CD4-positive, alpha-beta T cell treated with Interleukin-17A for 4 hours (primary cell): ENCODE measurements around the gene SLC2A14.
"Not testable (repeated sequence)": the region's sequence is repeated elsewhere in the genome, so short reads cannot be mapped to it uniquely, and the experiment has no call there.

Source experiments
- DNase-seq: peaks from one replicate; pipeline ENCODE4 v3.0.0-alpha.2; 2020; ENCODE audit warnings: mixed read lengths

Gene SLC2A14

GRCh38 chr12:7872566-7873319 lies at the start of gene SLC2A14:
Gene SLC2A14, minus strand, starts transcription at chr12:7872915. Its CDS starts 3,035 bp downstream, at chr12:7869880.
- DNase-seq = no peak

- DNase-seq = not testable (repeated sequence)
Measured at GRCh38 chr12:7921181-7921580, 48.5 kb upstream of the SLC2A14 start.

- not testable (repeated sequence) for DNase-seq
Measured at GRCh38 chr12:7918268-7918590, 45.5 kb upstream of the SLC2A14 start.

GRCh38 chr12:7917392-7918267 lies 44.9 kb upstream of the SLC2A14 start:
- no peak for DNase-seq

GRCh38 chr12:7916936-7917335 lies 44.2 kb upstream of the SLC2A14 start:
- no peak for DNase-seq

GRCh38 chr12:7915661-7916403 lies 43.1 kb upstream of the SLC2A14 start:
- peak; percentile 12 for DNase-seq

GRCh38 chr12:7910106-7910505 lies 37.4 kb upstream of the SLC2A14 start:
- not testable (repeated sequence) for DNase-seq

GRCh38 chr12:7907009-7907408 lies 34.3 kb upstream of the SLC2A14 start:
- peak; percentile 17 for DNase-seq

- DNase-seq = not testable (repeated sequence)
Measured at GRCh38 chr12:7906303-7906702, 33.6 kb upstream of the SLC2A14 start.

- not testable (repeated sequence) for DNase-seq
Measured at GRCh38 chr12:7905600-7906125, 32.9 kb upstream of the SLC2A14 start.

GRCh38 chr12:7905071-7905470 lies 32.4 kb upstream of the SLC2A14 start:
- no peak for DNase-seq

- DNase-seq = not testable (repeated sequence)
Measured at GRCh38 chr12:7902416-7902815, 29.7 kb upstream of the SLC2A14 start.

- no peak for DNase-seq
Measured at GRCh38 chr12:7899755-7900154, 27.0 kb upstream of the SLC2A14 start.

GRCh38 chr12:7896726-7897125 lies 24.0 kb upstream of the SLC2A14 start:
- DNase-seq = not testable (repeated sequence)

GRCh38 chr12:7892186-7892980 lies 19.7 kb upstream of the SLC2A14 start:
- no peak for DNase-seq

- no peak for DNase-seq
Measured at GRCh38 chr12:7884689-7885088, 12.0 kb upstream of the SLC2A14 start.

GRCh38 chr12:7881736-7882120 lies 9.0 kb upstream of the SLC2A14 start:
- not testable (repeated sequence) for DNase-seq

GRCh38 chr12:7880952-7881735 lies 8.4 kb upstream of the SLC2A14 start:
- not testable (repeated sequence) for DNase-seq

GRCh38 chr12:7879246-7879645 lies 6.5 kb upstream of the SLC2A14 start:
- no peak for DNase-seq

GRCh38 chr12:7877420-7877819 lies 4.7 kb upstream of the SLC2A14 start:
- DNase-seq = no peak

- no peak for DNase-seq
Measured at GRCh38 chr12:7870335-7870734, 2.4 kb downstream of the SLC2A14 start.
